ENCODE results near the gene CTSW.
A peak's percentile ranks its signal among the peaks of the same experiment; 100 is the strongest.

The CTSW gene

DNA sequence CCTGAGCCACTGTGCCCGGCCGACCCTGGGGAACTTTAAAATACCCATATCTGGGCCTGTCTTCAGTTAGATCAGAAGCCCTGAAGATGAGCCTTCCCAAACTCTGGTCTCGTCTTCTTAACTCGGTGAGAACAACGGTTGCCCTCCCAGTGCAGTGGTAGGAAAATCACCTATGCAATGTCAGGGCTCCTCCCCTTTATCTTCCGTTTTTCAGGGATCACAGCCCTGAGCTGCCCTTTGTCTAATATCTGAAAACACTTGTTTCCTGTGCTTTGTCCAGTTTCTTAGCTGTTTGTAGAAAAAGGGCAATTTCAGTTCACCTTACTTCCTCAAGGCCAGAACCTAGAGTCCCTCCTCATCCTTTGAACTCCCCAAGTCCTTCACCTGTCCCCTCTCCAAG is 49.0 kb downstream of the CTSW start:
- Histone ChIP-seq H3K9me3 (ENCODE audit: insufficient read depth, low read depth, low read length) (no peaks in the 10 kb centered on the region), H3K9ac (ENCODE audit: low read depth, low read length) (no peak overlapping the region), H3K4me1 (ENCODE audit: insufficient read depth, low read length) (peaks cover 12% of the 10 kb centered on the region; the same call in 1 of the 2 replicates), H3K36me3 (ENCODE audit: insufficient read depth, low read length) (no peaks in the 10 kb centered on the region), H3K27me3 (ENCODE audit: insufficient read depth, low read length) (no peaks in the 10 kb centered on the region), H3K27ac (ENCODE audit: low read depth, low read length) (no peak overlapping the region), H3K4me3 (ENCODE audit: low read length) (no peak overlapping the region)
- WGBS, result 90% methylated on average over 6 of the region's 6 CpGs

DNA sequence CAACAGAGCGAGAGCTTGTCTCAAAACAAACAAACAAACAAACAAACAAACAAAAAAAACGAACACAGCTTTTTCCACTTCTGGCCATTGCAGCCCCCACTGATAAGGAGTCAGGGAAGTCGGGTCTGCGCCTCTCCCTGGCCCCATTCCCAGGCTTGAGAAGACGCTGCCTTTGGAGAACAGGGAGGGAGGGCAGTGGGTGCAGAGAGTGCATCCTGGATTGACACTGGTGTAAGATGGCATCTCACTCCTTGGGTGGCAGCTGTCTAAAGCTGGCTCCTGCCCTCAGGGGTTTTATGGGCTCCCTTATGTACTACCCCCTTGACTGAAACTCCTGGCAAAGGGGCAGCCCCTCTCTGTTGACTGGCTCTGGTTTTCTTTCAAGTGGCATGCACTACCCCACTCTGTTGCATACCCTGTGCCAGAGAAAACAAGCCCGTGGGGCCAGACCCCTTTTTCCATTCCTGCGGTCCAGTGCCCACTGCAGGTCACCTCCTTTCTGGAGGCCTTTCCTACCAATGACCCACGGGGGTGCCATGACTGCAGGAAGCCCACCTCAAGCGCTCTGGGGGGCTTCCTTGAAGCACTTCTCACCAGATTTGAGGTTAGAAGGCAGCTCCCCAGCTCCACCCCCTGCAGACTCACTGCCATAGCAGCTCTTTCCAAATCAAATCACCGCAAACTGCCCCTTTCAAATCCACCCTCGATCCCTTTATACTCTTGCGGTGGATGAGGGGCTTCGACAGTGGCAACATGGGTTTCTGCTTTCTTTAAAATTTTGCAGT is 52.3 kb downstream of the CTSW start:
- H3K27ac ChIP-seq (ENCODE audit: low read depth, low read length), result peak overlapping the region; percentile 15; the same call in 1 of the 2 replicates
- no peaks in the 10 kb centered on the region for H3K36me3 ChIP-seq (ENCODE audit: insufficient read depth, low read length)
- H3K9me3 ChIP-seq (ENCODE audit: insufficient read depth, low read depth, low read length), result no peaks in the 10 kb centered on the region
- no peak overlapping the region for H3K9ac ChIP-seq (ENCODE audit: low read depth, low read length)
- WGBS, result 80% methylated on average over 13 of the region's 13 CpGs
- no peaks in the 10 kb centered on the region for H3K27me3 ChIP-seq (ENCODE audit: insufficient read depth, low read length)
- no peak overlapping the region for H3K4me3 ChIP-seq (ENCODE audit: low read length)
- H3K4me1 ChIP-seq (ENCODE audit: insufficient read depth, low read length), result peaks cover 12% of the 10 kb centered on the region; the same call in 1 of the 2 replicates

DNA sequence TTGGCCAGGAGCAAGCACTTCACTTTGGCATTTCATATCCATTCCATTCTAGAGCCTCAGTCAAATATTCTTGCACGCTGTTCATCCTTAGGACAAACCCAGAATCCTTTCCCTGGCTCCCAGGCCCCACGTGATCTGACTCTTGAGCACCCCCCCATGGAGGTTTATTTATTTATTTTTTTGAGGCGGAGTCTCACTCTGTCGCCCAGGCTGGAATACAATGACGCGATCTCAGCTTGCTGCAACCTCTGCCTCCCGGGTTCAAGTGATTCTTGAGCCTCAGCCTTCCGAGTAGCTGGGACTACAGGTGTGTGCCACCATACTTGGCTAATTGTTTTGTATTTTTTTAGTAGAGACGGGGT is 52.9 kb downstream of the CTSW start:
- 65% methylated on average over 8 of the region's 9 CpGs for WGBS
- Histone ChIP-seq H3K9ac (ENCODE audit: low read depth, low read length) (no peak overlapping the region), H3K9me3 (ENCODE audit: insufficient read depth, low read depth, low read length) (no peaks in the 10 kb centered on the region), H3K27me3 (ENCODE audit: insufficient read depth, low read length) (no peaks in the 10 kb centered on the region), H3K4me3 (ENCODE audit: low read length) (no peak overlapping the region), H3K36me3 (ENCODE audit: insufficient read depth, low read length) (no peaks in the 10 kb centered on the region), H3K4me1 (ENCODE audit: insufficient read depth, low read length) (peaks cover 11% of the 10 kb centered on the region; the same call in 1 of the 2 replicates), H3K27ac (ENCODE audit: low read depth, low read length) (peak overlapping the region; percentile 15; the same call in 1 of the 2 replicates)
